ENCODE data around the gene ZNF76.

ZNF76 gene

GRCh38 chr6:35259194-35259947 lies at the start of gene ZNF76:
Gene ZNF76, plus strand, starts transcription at chr6:35259735. Its CDS starts 21,417 bp downstream, at chr6:35281152.
- peak; percentile 98 for DNase-seq

GRCh38 chr6:35213298-35213791 lies 46.2 kb upstream of the ZNF76 start:
- DNase-seq = peak; percentile 7

- peak; percentile 59 for DNase-seq
These were observed 45.4 kb upstream of the ZNF76 start, which contains the start of gene SCUBE3 for GRCh38 chr6:35213824-35214756. Gene SCUBE3, plus strand, starts transcription at chr6:35213956. Its CDS starts 463 bp downstream, at chr6:35214419.

- no peak for DNase-seq
These were observed 44.5 kb upstream of the ZNF76 start for GRCh38 chr6:35214869-35215664.

GRCh38 chr6:35215665-35216411 lies 43.7 kb upstream of the ZNF76 start:
- DNase-seq = no peak

GRCh38 chr6:35216412-35216732 lies 43.2 kb upstream of the ZNF76 start:
- peak; percentile 12 for DNase-seq

- no peak for DNase-seq
These were observed 42.4 kb upstream of the ZNF76 start for GRCh38 chr6:35216851-35217811.

- DNase-seq = peak; percentile 16
These were observed 41.5 kb upstream of the ZNF76 start for GRCh38 chr6:35218021-35218420.

GRCh38 chr6:35218456-35218855 lies 41.1 kb upstream of the ZNF76 start:
- DNase-seq = no peak

GRCh38 chr6:35219683-35220326 lies 39.7 kb upstream of the ZNF76 start:
- DNase-seq = peak; percentile 30

- no peak for DNase-seq
These were observed 38.8 kb upstream of the ZNF76 start for GRCh38 chr6:35220711-35221110.

- DNase-seq = no peak
These were observed 36.1 kb upstream of the ZNF76 start for GRCh38 chr6:35223396-35223795.

- DNase-seq = no peak
These were observed 34.8 kb upstream of the ZNF76 start for GRCh38 chr6:35224720-35225119.

GRCh38 chr6:35228481-35228880 lies 31.1 kb upstream of the ZNF76 start:
- peak; percentile 50 for DNase-seq

- no peak for DNase-seq
These were observed 30.2 kb upstream of the ZNF76 start for GRCh38 chr6:35229304-35229703.

GRCh38 chr6:35230498-35230897 lies 29.0 kb upstream of the ZNF76 start:
- no peak for DNase-seq

- no peak for DNase-seq
These were observed 28.6 kb upstream of the ZNF76 start for GRCh38 chr6:35230950-35231349.

- DNase-seq = no peak
These were observed 28.0 kb upstream of the ZNF76 start for GRCh38 chr6:35231563-35231962.

GRCh38 chr6:35234901-35235300 lies 24.6 kb upstream of the ZNF76 start:
- no peak for DNase-seq

- DNase-seq = no peak
These were observed 23.3 kb upstream of the ZNF76 start for GRCh38 chr6:35236223-35236622.
